Panc1 (cell line): Measurements from ENCODE around the gene ICA1.

ENCODE experiments used
- CTCF ChIP-seq: fragments of 450-650 bp; IDR thresholded peaks from 2 replicates; pipeline ENCODE4 v1.5.1; 2017; ENCODE audit warnings: mild to moderate bottlenecking
- POLR2AphosphoS5 ChIP-seq: IDR thresholded peaks from 2 replicates; pipeline ENCODE4 v1.6.1; 2012; ENCODE audit warnings: mild to moderate bottlenecking, low read depth, low read length, moderate library complexity
- REST ChIP-seq, 2 experiments: IDR thresholded peaks; 2 replicates each; pipeline ENCODE4 v1.6.1; 2011 to 2012; ENCODE audit warnings: low read depth in 2 of 2, control low read depth in 1 of 2, low read length in 1 of 2, mild to moderate bottlenecking in 1 of 2, moderate library complexity in 1 of 2; ENCODE audit not compliant: insufficient read depth in 1 of 2
- SIN3A ChIP-seq: IDR thresholded peaks from 2 replicates; pipeline ENCODE4 v1.6.1; 2012; ENCODE audit warnings: low read depth, mild to moderate bottlenecking, low read length, moderate library complexity, borderline replicate concordance; ENCODE audit not compliant: insufficient read depth

GRCh38 chr7:8236780-8237407, 25.1 kb downstream of the ICA1 start:
- TF ChIP-seq CTCF = no peak
- no peak for TF ChIP-seq POLR2AphosphoS5
- no peak for TF ChIP-seq REST (IDR thresholded peaks at IDR 0.05; ENCODE audit: insufficient read depth in 1 of 2, low read depth in 2 of 2, low read length in 1 of 2)
- TF ChIP-seq SIN3A = no peak
